HUES64 (cell line): Measurements from ENCODE around the gene PEMT. TPM values are rescaled to one million over a fixed set of nuclear protein-coding genes. Genes with fewer than 3 reads are reported as not detected.
A peak's percentile ranks its signal among the peaks of the same experiment; 100 is the strongest.
"Not testable (repeated sequence)": the region's sequence is repeated elsewhere in the genome, so short reads cannot be mapped to it uniquely, and the experiment has no call there.

Experiments
- H3K27ac ChIP-seq: 2 replicates; pipeline ENCODE4 v1.7.0; 2013; ENCODE audit warnings: low read depth, low read length, inconsistent platforms
- H3K27me3 ChIP-seq: 2 replicates; pipeline ENCODE4 v1.6.1; 2013; ENCODE audit warnings: mild to moderate bottlenecking, low read length; ENCODE audit not compliant: insufficient read depth
- H3K36me3 ChIP-seq: 2 replicates; pipeline ENCODE4 v1.6.1; 2013; ENCODE audit warnings: mild to moderate bottlenecking, low read length; ENCODE audit not compliant: insufficient read depth
- H3K4me1 ChIP-seq: 2 replicates; pipeline ENCODE4 v1.6.1; 2013; ENCODE audit warnings: mild to moderate bottlenecking, low read length, moderate library complexity; ENCODE audit not compliant: insufficient read depth
- H3K4me3 ChIP-seq: 2 replicates; pipeline ENCODE4 v1.5.1; 2013; ENCODE audit warnings: mild to moderate bottlenecking, low read length, moderate library complexity
- H3K9ac ChIP-seq: 2 replicates; pipeline ENCODE4 v1.6.1; 2013; ENCODE audit warnings: mild to moderate bottlenecking, low read depth, low read length
- H3K9me3 ChIP-seq: 2 replicates; pipeline ENCODE4 v1.6.1; 2013; ENCODE audit warnings: low read depth, low read length; ENCODE audit not compliant: insufficient read depth
- WGBS: fragments of 150-250, 120-280 bp; methylation state at CpG from one replicate; pipeline ENCODE4 v1.1.7; 2013; ENCODE audit warnings: missing lambda C conversion rate; 5-methylcytosine and 5-hydroxymethylcytosine counted together
- polyA plus RNA-seq, 2 experiments: library from polyadenylated mRNA; stranded (reverse); fragments of 50-300 nt; gene quantifications; one replicate each; pipeline ENCODE4 v1.2.3, GENCODE V29; 2013

The PEMT gene, protein sequence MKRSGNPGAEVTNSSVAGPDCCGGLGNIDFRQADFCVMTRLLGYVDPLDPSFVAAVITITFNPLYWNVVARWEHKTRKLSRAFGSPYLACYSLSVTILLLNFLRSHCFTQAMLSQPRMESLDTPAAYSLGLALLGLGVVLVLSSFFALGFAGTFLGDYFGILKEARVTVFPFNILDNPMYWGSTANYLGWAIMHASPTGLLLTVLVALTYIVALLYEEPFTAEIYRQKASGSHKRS
- polyA plus RNA-seq (2013, experiment 1 of 2) = 38.3 TPM
- 41.4 TPM for polyA plus RNA-seq (2013, experiment 2 of 2)

DNA sequence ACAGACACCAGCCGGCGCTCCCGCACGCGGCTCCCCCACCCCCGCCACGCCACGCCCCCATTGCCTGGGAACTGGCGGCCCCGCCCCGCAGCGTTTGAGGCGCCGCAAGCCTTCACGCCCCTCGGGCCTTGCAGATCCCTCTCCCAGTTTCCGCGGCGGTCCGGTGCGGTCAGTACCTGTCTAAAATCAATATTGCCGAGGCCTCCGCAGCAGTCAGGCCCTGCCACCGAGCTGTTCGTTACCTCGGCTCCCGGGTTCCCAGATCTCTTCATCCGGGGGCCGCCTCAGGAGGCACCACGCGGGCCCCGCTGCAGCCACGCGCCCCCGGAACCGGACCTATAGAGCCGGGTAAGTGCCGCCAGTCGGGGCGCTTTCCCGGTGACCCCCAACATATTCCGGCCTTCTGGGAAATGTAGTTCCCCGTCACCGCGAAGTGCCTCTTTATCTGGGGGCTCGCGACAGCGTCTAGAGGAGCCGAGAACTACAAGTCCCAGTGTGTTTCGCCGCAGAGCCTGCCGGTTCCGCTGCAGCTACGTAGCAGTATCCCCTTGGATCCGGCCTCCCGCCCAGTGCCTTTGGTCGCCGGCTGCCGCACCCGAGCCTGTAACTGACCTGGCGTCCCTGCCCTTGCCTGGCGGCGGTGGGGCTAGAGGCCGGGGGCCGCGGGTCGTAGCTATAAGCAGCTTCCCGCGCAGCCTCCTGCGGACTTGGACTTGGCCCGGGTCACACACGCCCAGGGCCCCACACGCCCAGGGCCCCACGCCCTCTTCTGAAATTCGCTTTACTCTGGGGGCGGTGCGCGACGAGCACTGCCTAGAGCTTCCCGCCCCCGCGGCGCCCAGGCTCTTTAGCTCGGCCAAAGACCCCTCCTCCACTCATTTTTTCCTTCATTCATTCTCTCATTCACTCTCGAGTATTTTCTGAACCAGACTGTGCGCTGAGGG lies at the start of gene PEMT:
Gene PEMT (minus strand): TSS at position 354 of the 944 bp plus-strand sequence. CDS start 82 bp downstream, at position 272.
- under 1% methylated on average over 86 of the region's 86 CpGs for WGBS
- Histone ChIP-seq H3K27me3 (no peaks in the 10 kb centered on the region), H3K9ac (peak within 1 kb of the TSS; percentile 88), H3K4me3 (peak within 1 kb of the TSS; percentile 72), H3K36me3 (no peaks in the 10 kb centered on the region), H3K9me3 (no peaks in the 10 kb centered on the region), H3K27ac (peak within 1 kb of the TSS; percentile 88), H3K4me1 (no peaks in the 10 kb centered on the region)

DNA sequence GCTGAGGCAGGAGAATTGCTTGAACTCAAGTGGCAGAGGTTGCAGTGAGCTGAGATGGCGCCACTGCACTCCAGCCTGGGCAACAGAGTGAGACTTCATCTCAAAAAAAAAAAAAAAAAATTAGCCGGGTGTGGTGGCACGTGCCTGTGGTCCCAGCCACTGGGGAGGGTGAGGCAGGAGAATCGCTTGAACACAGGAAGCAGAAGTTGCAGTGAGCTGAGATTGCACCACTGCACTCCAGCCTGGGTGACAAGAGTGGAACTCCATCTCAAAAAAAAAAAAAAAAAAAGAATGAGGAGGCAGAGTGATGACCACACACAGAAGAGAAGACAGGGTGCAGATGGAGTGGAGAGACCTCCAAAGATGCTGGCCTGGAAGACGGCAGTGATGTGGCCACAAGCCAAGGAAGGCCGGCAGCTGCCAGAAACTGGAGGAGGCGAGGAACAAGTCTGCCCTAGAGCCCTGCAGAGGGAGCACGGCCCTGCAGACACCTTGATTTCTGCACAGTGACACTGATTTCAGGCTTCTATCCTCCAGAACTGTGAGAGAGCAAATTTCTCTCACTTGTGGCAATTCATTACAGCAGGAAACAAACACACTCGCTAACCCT lies 48.3 kb upstream of the PEMT start:
- H3K36me3 ChIP-seq, H3K4me3 ChIP-seq, H3K27ac ChIP-seq, H3K27me3 ChIP-seq, H3K4me1 ChIP-seq, H3K9ac ChIP-seq, H3K9me3 ChIP-seq: not testable (repeated sequence)
- 73% methylated on average over 9 of the region's 9 CpGs for whole genome bisulfite sequencing

DNA sequence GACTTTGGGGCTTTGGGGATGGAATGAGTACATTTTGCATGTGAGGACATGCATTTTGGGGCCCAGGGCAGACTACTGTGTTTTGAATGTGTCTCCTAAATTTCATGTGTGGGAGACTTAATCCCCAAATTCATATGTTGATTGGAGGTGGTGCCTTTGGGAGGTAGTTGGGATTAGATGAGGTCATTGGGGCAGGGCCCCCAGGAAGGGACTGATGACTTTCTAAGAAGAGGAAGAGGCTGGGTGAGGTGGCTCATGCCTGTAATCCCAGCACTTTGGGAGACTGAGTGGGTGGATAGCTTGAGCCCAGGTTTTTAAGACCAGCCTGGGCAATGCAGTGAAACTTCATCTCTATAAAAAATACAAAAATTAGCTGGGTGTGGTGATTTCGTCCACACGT lies 47.0 kb upstream of the PEMT start:
- whole genome bisulfite sequencing = 98% methylated on average over 2 of the region's 2 CpGs
- H3K27me3 ChIP-seq = no peaks in the 10 kb centered on the region
- H3K9ac ChIP-seq = no peak overlapping the region
- H3K36me3 ChIP-seq = no peaks in the 10 kb centered on the region
- no peak overlapping the region for H3K4me3 ChIP-seq
- peaks cover 5% of the 10 kb centered on the region; the same call in 1 of the 2 replicates for H3K4me1 ChIP-seq
- H3K27ac ChIP-seq = no peak overlapping the region
- no peaks in the 10 kb centered on the region for H3K9me3 ChIP-seq

DNA sequence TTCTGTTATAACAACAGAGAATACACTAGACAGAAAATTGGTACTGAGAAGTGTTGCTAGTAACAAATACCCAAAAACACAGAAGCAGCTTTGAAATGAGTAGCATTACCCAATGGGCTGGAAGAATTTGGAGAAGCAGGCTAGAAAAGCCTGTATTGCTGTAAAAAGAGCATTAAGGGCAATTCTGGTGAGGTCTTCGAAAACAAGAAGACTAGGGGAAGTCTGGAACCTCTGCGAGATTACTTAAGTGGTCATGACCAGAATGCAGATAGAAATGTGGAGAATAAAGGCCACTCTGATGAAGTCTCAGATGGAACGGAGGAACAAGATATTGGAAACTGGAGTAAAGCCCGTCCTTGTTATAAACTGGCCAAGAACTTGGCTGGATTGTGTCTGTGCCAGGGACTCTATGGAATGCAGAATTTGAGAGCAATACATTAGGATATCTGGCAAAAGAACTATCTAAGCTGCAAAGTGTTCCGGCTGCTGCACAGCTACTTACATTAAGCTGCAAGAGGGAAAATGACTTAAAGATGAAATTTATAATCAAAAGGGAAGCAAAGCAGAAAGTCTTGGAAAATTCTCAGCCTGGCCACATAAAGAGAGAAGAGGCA lies 44.9 kb upstream of the PEMT start:
- peaks cover 5% of the 10 kb centered on the region; the same call in 1 of the 2 replicates for H3K4me1 ChIP-seq
- H3K36me3 ChIP-seq = no peaks in the 10 kb centered on the region
- no peak overlapping the region for H3K4me3 ChIP-seq
- no peak overlapping the region for H3K27ac ChIP-seq
- no peak overlapping the region for H3K9ac ChIP-seq
- no peaks in the 10 kb centered on the region for H3K27me3 ChIP-seq
- no peaks in the 10 kb centered on the region for H3K9me3 ChIP-seq
- 96% methylated on average over 5 of the region's 5 CpGs for WGBS

DNA sequence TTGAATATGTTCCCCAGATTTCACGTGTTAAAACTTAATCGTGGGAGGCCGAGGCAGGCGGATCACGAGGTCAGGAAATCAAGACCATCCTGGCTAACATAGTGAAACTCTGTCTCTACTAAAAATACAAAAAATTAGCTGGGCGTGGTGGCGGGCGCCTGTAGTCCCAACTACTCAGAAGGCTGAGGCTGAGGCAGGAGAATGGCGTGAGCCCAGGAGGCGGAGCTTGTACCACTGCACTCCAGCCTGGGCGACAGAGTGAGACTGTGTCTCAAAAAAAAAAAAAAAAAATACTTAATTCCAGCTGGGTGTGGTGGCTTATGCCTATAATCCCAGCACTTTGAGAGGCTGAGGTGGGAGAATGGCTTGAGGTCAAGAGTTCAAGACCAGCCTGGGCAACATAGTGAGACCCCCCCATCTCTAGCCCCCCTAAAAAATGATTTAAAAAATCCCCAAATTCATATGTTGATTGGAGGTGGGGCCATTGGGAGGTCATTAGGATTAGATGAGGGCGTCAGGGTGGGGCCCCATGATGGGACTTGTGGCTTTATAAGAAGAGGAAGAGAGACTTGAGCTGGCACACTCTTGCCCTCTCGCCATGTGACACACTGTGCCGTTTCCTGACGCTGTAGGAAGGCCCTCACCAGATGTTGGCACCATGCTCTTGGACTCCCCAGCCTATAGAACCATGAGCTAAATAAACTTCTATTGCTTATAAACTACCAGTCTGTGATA lies 44.2 kb upstream of the PEMT start:
- not testable (repeated sequence) for H3K27me3 ChIP-seq, H3K4me1 ChIP-seq, H3K9me3 ChIP-seq, H3K27ac ChIP-seq, H3K36me3 ChIP-seq, H3K4me3 ChIP-seq, H3K9ac ChIP-seq
- 95% methylated on average over 14 of the region's 15 CpGs for WGBS

DNA sequence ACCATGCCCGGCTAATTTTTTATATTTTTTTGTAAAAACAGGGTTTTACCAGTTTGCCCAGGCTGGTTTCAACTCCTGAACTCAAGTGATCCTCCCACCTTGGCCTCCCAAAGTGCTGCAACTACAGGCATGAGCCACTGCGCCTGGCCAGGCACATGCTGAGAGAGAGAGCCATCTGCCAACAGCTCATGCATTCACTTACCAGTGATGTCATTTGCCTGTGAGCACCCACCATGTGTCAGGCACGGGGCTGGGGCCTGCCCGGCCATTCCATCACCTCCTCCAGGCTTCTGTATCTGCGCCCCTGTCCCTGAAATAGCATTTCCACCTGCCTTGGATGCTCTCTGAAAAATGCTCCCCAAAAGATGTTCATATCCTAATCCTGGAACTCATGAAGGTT lies 43.6 kb upstream of the PEMT start:
- Histone ChIP-seq H3K4me1 (peaks cover 5% of the 10 kb centered on the region; the same call in 1 of the 2 replicates), H3K4me3 (no peak overlapping the region), H3K27me3 (no peaks in the 10 kb centered on the region), H3K9me3 (no peaks in the 10 kb centered on the region), H3K27ac (no peak overlapping the region), H3K9ac (no peak overlapping the region), H3K36me3 (no peaks in the 10 kb centered on the region)
- WGBS = 94% methylated on average over 5 of the region's 5 CpGs

DNA sequence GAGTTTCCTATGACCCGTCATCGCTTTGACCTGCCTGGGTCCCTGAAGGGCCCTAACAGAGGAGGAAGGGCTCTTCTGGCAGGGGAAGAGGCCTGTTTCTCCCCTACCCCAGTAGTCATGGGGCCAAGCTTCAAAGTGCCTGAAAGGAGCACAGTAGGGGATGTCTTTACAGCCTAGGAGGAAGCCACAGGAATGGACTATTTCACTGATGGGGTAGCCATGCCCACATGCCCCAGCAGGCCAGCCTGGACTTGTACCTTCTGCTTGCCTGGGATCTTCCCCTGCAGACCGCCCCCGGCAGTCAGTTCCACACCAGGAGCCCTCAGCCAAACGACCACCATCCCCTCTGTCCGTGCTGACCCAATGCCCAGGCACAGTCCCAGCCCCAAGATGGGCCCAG lies 41.8 kb upstream of the PEMT start:
- H3K4me3 ChIP-seq = no peak overlapping the region
- peaks cover 2% of the 10 kb centered on the region; the same call in 1 of the 2 replicates for H3K4me1 ChIP-seq
- 83% methylated on average over 6 of the region's 6 CpGs for whole genome bisulfite sequencing
- H3K36me3 ChIP-seq = no peaks in the 10 kb centered on the region
- no peak overlapping the region for H3K27ac ChIP-seq
- no peak overlapping the region for H3K9ac ChIP-seq
- no peaks in the 10 kb centered on the region for H3K27me3 ChIP-seq
- no peaks in the 10 kb centered on the region for H3K9me3 ChIP-seq

DNA sequence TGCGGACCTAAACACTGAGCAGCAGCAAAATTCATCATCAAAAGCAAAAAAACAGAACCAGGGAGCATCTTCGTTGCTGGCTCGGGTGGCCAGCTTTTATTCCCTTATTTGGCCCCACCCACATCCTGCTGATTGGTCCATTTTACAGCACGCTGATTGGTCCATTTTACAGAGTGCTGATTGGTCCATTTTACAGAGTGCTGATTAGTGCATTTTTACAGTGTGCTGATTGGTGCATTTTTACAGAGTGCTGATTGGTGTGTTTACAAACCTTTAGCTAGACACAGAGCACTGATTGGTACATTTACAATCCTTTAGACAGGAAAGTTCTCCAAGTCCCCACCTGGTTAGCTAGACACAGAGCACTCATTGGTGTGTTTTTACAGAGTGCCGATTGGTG lies 41.2 kb upstream of the PEMT start:
- not testable (repeated sequence) for H3K4me3 ChIP-seq, H3K9me3 ChIP-seq, H3K9ac ChIP-seq, H3K27me3 ChIP-seq, H3K36me3 ChIP-seq, H3K4me1 ChIP-seq, H3K27ac ChIP-seq
- WGBS = 95% methylated on average over 5 of the region's 5 CpGs

DNA sequence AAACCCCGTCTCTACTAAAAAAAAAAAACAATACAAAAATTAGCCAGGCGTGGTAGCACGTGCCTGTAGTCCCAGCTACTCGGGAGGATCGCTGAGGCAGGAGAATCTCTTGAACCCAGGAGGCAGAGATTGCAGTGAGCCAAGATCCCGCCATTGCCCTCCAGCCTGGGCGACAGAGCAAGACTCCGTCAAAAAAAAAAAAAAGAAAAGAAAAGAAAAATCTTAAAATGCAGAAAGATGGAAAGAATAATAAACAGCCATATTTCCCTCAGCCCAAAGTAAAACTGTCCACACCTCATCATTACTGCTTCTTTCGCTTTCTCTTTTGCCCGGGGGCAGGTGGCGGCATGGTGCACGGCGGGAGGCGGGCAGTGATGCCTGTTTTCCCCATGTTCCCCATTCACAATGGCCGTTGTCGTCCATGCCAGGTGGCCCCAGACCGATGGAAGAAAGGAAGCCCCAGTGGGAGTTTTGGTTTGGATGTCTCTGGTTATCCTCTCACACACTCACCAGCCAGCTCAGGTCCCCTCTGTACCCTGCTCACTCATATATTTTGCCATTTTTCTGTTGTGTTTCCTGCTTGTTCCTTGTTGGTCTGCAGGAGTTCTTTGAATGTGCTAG lies 37.0 kb upstream of the PEMT start:
- H3K4me1 ChIP-seq = peaks cover 12% of the 10 kb centered on the region
- H3K9me3 ChIP-seq = no peaks in the 10 kb centered on the region
- H3K9ac ChIP-seq = no peak overlapping the region
- 78% methylated on average over 15 of the region's 17 CpGs for WGBS
- H3K27me3 ChIP-seq = no peaks in the 10 kb centered on the region; the same call in 1 of the 2 replicates
- H3K27ac ChIP-seq = no peak overlapping the region
- no peak overlapping the region for H3K4me3 ChIP-seq
- H3K36me3 ChIP-seq = no peaks in the 10 kb centered on the region

DNA sequence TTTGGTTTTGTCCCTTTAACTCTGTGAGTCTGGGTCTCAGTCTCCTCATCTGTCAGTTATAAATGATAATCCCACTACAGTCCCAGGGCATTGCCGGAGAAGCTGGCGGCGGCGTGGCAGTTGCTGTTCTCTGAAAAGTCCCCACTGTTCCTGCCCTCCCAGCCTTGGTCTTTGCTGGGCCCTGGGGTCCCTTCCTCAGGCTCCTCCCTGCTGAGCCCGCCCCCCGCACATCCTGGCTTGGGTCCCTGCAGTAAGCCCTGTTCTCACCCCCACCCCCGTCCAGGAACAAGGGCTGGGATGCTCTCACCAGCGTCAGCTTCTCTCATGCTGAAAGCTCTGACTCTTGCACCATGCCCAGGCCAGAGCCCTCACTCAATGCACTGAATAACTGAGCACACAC lies 35.3 kb upstream of the PEMT start:
- 53% methylated on average over 8 of the region's 8 CpGs for WGBS
- Histone ChIP-seq H3K27ac (peak overlapping the region; percentile 79; the same call in 1 of the 2 replicates), H3K9ac (0 out of 2 replicates have a peak overlapping the region, but pooled peaks have one; percentile 32), H3K27me3 (no peaks in the 10 kb centered on the region; the same call in 1 of the 2 replicates), H3K4me3 (peak overlapping the region; percentile 24; the same call in 1 of the 2 replicates), H3K4me1 (peaks cover 12% of the 10 kb centered on the region), H3K9me3 (no peaks in the 10 kb centered on the region), H3K36me3 (no peaks in the 10 kb centered on the region)
